Fibroblast of skin of left quadriceps (primary cell): ENCODE measurements around the gene CADPS2.

Experiments used
- DNase-seq, 2 experiments: peaks; one replicate each; pipeline ENCODE4 v3.0.0-alpha.2; 2013; ENCODE audit warnings: low read depth in 2 of 2

CADPS2 gene

DNA sequence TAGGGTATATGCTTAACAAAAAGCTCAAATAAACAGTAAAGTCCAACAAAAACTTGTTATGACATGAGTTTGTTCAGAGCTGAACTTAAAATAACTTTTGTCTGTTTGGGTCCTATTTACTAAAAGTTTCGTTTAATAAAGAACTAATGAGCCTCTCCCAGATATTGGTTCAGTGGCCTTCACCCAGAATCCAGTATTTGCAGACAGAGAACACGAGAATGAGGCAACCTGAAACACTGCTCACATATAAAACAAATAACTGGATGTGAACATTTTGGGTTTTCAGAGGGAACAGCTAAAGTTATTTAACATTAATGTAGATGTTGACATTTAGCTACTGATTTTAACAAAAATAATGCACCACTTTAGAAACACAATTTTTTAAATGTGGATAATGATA is 285.6 kb downstream of the CADPS2 start:
- no peak for DNase-seq

DNA sequence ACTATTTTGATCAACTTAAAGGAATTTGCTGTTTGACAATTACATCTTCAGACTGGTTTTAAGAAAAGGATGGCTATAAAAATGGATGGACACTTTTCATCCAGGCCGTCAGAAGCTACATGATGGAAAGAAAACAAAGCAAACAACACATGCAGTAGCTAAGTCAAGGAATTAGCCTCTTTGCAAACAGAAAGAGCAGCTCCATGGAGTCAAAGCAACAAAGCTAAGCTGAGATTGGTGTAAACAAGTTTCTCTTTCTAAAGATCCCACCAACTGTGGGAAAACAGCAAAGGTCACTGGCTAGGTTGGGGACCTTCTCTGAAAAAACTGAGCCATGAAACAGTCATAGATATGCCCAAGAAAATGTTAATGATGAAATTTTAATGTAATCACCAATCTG is 286.2 kb downstream of the CADPS2 start:
- no peak for DNase-seq

DNA sequence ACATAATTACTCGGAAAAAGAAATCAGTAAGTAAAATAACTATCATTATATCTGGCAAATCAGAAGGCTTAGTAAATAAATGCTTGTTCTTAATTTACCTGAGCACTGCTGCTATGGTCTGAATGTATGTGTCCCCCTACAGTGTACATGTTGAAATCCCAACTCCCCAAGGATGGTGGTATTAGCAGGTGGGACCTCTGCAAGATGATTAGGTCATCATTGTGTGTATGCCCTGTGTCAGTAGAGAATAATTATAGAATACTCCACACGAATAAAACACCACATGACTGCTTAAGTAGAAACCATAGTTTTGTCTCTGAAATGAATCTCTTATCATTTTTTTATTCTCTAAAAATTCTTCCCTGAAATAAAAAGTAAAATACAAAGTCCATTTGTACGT is 289.0 kb downstream of the CADPS2 start:
- DNase-seq: no peak

DNA sequence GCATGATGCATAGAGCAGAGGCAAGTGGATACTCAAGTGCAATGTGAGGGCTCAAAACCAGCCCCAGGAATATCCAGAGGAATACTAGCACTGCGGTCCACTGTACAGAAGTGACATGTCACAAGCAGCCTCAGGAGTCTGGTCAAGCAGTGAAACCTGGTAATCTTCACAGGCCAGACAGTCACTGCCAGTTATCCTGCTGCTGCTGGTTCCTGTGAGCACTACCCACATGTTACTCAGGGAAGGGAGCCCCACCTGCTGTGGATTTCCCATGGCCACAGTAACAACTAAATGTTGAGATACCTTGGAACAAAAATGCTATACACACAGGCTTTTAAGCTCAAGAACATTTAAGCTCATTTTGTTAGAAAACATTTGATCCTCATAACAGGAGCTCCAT is 290.4 kb downstream of the CADPS2 start:
- DNase-seq: no peak

DNA sequence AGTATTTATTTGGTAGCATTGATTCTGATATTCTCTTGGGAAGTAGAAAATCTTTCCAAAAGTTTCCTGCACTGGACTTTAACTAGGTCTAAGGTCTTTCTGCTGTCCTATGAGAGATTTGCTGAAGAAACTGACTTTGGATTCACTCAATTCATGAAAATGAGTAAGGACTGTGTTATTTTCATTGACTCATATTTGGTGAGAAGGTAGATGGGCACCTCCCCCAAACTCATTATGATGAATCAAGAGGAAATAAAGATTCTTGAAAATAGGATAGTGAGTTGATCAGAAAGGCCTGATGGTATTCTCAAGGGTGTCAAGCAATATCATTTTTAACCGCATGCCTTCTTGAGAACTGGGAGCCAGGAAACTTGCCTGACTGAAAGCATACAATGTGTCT is 297.6 kb downstream of the CADPS2 start:
- DNase-seq: no peak

DNA sequence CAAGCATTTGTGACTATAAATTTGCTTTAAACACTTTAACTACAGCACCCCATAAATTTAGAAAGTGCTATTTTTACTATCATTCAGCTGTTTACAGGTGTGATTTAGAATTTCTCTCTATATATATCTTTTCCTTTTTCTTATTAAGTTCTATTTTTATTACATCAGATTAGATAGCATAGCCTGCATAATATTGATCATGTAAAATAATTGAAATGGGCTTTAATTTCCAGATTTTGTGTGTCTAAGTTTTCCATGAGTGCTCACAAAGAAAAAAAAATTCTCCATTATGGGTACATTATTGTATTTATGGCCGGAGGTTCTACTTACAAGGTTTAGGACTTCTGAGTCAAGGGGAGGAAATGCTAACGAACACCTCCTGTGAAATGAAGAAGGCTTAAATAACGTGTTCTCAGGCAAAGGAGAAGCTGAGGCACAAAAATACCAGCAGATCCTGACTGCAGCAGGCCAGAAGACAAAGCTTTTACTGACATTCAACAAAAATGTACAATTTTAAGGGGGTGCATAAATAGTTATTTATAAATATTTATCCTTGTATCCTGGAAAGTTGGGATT is 301.5 kb downstream of the CADPS2 start:
- no peak for DNase-seq

DNA sequence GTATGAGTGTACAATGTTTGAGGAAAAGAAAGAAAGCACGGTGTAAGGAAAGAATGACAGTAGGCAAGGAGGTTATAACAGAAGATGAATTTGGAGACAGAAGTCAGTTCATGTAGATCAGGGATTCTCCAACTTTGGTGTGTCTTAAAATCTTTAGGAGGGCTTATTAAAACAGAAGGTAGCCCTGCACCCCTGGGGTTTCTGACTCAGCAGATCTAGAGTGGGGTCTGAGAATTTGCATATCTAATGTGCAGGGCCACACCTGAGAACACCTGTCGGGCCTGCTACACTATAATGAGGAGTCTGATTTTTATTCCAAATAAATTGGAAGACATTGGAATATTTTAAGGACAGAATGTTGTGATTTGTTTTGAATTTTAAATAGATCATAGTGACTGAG is 307.9 kb downstream of the CADPS2 start:
- no peak for DNase-seq

DNA sequence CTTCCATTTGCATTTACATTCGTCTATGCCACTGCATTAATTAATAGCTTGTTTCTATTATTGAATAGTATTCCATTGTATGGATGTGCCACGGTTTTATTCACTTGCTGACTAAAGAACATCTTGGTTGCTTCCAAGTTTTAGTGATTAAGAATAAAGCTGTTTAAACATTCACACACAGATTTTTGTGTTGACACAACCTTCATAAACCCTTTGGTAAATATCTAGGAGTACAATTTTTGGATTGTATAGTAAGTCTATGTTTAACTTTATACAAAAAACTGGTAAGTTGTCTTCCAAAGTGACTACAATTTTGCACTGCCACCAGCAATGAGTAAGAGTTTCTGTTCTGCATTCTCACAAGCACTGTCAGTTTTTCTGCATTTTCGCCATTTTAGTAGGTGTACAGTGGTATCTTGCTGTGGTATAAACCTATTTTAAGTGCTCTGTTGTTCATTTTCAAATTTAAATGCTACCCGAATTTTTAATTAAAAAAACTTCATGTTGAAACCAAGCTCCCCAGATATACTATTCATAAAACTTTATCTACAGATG is 308.7 kb downstream of the CADPS2 start:
- no peak for DNase-seq

DNA sequence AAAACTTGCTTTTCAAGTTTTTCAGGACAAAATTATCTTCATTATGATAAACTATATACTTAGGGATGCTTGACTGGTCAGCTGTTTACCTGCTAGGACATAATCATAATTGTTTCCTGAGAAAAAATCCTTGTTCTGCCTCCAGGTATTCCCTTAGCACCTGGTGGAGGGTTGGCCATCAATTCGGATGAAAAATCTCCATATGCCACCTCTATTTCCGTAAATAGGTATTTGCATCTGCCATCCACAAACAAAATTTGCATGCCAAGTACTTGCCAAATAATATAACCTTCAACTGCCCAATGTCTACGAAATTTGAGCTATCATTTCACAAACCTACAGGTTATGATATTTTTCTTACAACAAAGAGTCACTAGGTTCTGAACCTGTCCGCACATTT is 313.6 kb downstream of the CADPS2 start:
- no peak for DNase-seq

DNA sequence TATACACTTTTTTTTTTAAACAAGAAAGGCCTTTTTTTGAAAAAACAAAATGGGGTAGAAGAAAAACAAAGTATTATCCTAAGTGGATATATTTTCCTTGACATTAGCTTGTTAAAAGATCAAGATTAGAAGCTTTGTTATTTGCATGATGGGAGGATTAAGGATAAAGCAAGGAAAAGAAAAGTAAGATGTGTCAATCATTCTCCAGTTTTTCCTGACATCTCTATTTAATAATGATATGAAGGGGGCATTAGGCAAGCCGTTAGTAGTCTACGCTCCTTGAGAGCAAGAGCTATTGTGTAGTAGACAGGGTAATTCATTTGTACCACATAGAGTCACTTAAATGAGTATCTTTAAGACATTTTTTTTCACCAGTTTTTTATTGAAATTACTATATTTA is 324.9 kb downstream of the CADPS2 start:
- no peak for DNase-seq

DNA sequence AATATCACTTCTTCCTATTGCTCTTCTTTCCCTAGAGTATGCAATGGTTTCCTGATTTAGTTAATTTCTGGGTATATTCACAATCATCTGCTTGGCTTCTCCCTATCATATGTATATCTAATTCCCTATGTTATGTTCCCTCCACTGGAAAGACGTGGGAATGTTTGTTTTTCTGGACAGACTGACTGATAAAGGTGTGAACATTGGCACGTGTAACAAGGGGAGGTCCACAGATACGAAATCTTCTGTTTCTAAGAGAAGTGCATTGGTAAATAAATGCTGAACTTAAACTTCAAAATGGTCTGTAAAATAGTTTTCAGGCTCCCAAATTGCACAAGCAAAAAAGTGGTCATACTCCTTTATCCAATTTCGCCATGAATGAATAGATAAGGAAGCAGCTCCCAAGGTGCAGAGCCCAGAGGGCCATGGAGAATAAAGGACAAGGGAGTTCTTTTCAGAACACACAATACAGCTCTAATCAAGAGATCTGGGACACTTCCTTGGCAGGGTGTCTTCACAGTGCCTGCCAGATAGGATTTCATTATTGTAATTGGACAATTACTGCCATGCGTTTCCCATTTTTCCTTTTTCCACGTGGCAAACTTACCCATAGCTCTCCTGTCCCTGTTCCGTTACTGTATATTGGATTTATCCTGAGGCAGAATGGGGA is 329.3 kb downstream of the CADPS2 start:
- DNase-seq: no peak

DNA sequence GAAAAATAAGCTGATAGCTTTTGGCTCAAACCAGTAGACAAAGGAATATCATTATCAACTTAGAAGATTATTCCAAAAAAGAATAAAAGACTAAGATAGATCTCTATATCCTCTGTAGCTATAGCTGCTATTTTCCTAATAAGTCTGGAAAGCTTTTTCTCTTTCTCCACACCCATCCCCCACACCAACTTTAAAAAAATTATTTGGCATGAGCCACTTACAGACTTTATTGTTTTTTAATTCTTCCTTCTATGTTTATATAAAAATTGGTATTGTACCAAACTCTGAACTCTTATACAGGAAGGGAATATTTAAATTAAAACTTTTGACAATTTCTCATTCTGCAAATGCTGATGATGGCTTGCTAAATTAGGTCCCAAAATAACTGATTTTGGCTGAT is 330.0 kb downstream of the CADPS2 start:
- no peak for DNase-seq

DNA sequence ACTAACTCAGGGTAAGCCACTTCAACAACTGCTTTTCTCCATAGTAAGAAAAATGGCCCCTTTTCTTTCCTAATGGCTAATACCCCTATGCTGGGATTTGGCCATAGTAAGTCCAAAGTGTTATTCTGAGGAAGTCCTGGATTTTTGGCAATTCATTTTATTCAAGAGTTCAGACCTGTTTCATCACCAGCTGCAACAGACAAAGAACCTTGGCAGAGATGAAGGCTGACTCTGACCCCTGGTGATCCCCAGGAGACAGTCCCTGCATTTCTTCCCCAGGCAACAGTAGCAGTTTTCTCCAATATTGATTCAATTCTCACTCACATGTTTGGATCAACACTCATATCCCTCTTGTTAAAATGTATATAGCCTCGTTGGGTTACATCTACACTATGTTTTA is 332.5 kb downstream of the CADPS2 start:
- no peak for DNase-seq

DNA sequence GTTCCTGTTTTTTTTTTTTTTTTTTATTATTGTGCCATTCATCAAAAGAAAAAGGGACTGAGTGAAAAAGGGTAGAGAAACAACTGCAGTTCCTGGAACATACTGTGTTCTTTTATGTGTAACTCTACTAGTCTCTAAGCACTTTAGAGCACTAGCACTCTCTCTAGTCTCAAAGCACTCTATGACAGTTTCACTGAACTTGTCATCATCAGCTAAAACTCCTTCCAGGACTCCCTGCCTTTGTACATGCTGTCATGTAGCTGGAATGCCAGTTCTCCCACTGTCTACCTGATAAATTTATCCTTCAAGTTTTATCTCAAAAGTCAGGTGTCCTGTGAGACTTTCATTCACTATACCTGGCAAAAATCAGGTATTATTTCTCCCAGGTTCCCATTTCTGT is 333.5 kb downstream of the CADPS2 start:
- DNase-seq: no peak

DNA sequence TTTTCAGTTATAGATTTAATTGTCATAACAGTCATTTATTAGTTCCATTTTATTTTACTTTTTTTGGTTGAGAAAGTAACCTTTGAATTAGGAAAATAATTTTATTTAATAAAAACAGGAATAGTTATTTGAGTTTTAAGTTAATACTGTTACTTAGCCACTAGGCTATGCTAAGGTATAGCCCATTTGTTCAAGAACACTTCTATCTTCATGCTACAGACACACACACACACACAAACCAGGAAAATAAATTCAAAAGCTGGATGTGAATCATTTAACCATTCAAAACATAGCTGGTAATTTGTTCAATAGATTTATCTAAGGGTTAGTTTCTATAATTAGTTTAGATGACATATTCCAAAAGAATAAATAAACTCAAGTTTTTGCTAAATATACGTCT is 335.7 kb downstream of the CADPS2 start:
- DNase-seq: no peak

DNA sequence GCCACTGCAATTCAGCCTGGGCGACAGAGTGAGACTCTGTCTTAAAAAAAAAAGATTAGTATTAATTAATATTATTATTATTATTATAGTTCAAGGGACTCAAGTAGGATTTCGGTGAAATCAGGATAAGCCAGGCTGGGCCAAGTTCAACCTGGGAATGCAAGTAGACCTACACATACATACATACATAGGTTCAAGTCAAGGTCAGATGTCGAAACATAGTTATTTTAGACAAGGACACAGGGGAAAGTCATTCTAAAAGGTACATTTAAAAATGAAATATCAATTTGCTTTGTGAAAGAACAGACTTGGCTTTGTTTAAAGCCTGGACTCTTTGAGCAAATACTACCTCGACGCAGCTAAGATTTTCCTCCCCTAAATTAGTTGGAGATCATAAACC is 336.7 kb downstream of the CADPS2 start:
- no peak for DNase-seq

DNA sequence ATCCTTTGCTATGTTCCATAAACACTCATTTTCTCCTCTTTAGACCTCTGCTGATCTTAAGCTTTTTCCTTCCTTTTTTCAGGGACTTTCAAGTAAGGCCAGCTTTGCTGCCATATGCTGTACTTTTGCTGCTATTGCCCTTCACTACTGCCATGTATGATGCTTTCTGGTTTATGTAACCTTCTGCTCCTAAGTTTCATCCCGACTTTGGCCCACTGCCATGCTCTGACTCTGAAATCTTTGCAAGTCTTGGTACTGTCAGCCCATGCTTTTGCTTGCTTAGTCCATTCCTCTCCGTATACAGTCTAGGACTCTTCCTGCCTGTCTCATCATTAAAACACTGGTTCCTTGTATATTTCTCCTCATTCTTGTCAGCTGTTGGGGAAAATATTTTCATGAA is 339.8 kb downstream of the CADPS2 start:
- no peak for DNase-seq

DNA sequence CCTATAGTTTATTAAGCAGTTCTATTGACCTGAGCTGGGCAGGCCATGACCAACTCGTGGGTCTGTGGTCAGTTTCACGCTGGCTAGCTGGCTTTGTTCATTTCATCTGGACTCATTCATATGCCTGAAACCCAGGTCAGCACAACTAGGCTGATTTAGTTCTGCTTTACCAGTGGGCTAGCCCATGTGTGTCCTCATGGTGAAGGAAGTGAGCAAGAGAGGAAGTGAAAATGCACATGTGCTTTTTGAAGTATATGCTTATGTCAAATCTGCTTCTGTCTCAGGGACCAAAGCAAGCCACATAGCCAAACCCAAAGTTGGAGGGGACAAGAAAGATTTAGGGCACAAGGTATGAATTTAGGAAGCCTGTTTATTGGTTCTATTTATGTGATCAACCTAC is 341.8 kb downstream of the CADPS2 start:
- no peak for DNase-seq

DNA sequence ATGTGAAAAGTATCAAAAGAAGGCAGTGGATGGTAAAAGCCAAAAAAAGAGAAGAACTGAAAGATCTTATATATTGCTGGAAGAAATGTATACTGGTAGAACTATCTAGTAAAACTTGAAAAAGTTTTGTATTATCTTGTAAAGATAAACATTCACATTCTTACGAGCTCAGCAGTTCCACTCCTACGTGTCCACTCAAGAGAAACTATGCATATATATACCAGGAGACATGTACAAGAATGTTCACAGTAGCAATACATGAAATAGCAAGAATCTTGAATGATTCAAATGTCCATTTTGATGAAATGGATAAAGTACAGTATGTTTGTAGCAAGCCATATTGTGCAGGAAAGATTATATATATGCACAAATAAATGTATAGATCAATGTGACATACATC is 342.4 kb downstream of the CADPS2 start:
- no peak for DNase-seq

DNA sequence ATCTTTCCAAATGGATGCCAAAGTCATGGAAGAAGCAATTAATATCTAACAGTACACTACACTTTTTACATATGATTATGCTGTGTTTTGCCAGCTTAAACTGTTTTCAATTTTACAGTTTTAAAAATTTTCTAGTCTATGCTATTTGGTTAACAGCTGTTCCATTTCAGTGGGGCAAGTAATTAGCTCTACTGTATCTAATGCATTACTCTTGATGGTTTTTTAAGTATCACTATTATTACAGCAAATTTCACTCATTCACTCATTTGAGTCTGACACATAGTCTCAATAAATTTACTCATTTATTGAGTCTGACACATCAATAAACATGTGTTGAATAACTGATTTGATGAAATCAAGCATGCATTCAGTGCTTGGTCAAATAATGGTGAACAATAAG is 343.1 kb downstream of the CADPS2 start:
- DNase-seq: no peak

DNA sequence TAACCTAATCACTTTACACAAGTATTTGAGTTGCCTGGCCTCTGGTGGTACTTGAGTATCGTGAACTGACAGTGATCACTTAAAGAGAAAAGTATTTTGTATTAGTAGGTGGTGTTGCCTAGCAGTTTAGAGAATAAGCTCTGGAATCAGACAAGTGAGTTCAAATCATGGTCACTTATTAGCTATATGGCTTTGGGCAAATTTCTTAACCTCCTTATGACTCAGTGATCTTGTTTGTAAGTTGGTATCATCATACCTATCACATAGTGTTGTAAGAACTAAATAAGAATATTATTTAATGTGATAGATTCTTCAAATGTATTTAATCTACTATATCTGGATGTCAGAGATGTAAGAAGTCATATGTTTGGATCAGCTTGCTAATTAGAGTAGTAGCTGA is 351.2 kb downstream of the CADPS2 start:
- no peak for DNase-seq

DNA sequence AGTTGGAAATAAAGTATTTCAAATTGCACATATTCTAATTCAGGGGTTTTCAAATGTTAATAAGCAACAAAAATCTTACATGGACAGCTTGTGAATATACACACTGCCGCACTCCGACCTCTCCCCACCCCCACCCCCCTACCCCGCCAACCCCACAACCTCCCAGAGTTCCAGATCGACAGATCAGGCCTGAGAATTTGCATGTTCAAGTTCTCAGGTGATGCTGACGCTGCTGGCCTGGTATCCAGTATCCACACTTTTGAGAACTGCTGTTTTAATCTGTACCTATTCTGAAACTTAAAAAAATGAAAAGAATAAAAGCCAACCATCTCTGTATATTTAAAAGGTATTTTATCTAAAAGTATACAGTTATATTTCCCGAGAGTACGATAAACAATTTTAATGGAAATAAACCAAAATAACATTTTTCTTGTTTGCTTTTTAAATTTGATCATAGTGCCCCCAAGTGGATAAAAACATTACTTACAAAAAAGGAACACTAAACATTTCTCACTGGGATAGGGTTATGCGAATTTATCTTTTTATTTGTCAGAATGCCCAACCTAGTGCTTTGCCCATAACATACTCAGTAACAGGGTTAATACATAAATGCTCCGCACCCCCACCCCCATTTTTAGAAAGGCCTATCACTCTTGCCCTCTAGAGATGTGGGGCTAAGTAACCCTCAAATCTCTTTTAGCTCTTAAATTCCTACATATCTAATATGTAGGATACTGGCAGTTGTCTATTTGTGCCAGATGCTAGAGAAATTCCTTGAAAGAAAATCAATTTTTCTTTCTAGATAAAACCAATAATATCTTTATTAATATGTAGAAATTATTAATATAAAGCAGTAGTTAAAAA is 353.6 kb downstream of the CADPS2 start:
- no peak for DNase-seq
